ENCODE measurements around the gene AKAIN1.

The AKAIN1 gene
- total RNA-seq: 0 to 0.10 (median 0) reads per million in 18 experiments

- DNase-seq: peak in 1 of 2 donors; percentile 30
Observed at GRCh38 chr18:5197032-5197434, at the start of gene AKAIN1. Gene AKAIN1, minus strand, starts transcription at chr18:5197257. Its CDS starts 204 bp downstream, at chr18:5197053.

GRCh38 chr18:5244941-5245340 lies 47.9 kb upstream of the AKAIN1 start:
- no peak for DNase-seq

GRCh38 chr18:5239447-5239846 lies 42.4 kb upstream of the AKAIN1 start:
- DNase-seq: no peak

GRCh38 chr18:5238371-5238976 lies 41.4 kb upstream of the AKAIN1 start:
- DNase-seq: peak; percentile 11 to 24

- DNase-seq: peak; percentile 87 to 93
Observed at GRCh38 chr18:5237723-5238370, 40.8 kb upstream of the AKAIN1 start.

- no peak for DNase-seq
Observed at GRCh38 chr18:5237083-5237722, 40.1 kb upstream of the AKAIN1 start.

- no peak for DNase-seq
Observed at GRCh38 chr18:5214583-5215351, 17.7 kb upstream of the AKAIN1 start.

- no peak for DNase-seq
Observed at GRCh38 chr18:5207471-5208150, 10.6 kb upstream of the AKAIN1 start.

GRCh38 chr18:5198311-5198710 lies 1.3 kb upstream of the AKAIN1 start:
- DNase-seq: no peak

- no peak for DNase-seq
Observed at GRCh38 chr18:5197461-5197860, 404 bp upstream of the AKAIN1 start.

- DNase-seq: no peak
Observed at GRCh38 chr18:5196253-5197031, 615 bp downstream of the AKAIN1 start.

GRCh38 chr18:5195656-5196055 lies 1.4 kb downstream of the AKAIN1 start:
- DNase-seq: no peak

GRCh38 chr18:5180254-5180653 lies 16.8 kb downstream of the AKAIN1 start:
- DNase-seq: no peak

GRCh38 chr18:5178519-5178918 lies 18.5 kb downstream of the AKAIN1 start:
- DNase-seq: no peak

- DNase-seq: peak; percentile 1 to 20
Observed at GRCh38 chr18:5175378-5175777, 21.7 kb downstream of the AKAIN1 start.

- DNase-seq: no peak
Observed at GRCh38 chr18:5173646-5174045, 23.4 kb downstream of the AKAIN1 start.

- no peak for DNase-seq
Observed at GRCh38 chr18:5173236-5173635, 23.8 kb downstream of the AKAIN1 start.

GRCh38 chr18:5167831-5168230 lies 29.2 kb downstream of the AKAIN1 start:
- peak in 1 of 2 donors; percentile 22 for DNase-seq

GRCh38 chr18:5166606-5167280 lies 30.3 kb downstream of the AKAIN1 start:
- no peak for DNase-seq

- no peak for DNase-seq
Observed at GRCh38 chr18:5164903-5165302, 32.2 kb downstream of the AKAIN1 start.

GRCh38 chr18:5162111-5162510 lies 34.9 kb downstream of the AKAIN1 start:
- DNase-seq: no peak

Measured in inflammatory macrophage (primary cell).